ENCODE data around the gene CLTA.

Gene CLTA

DNA sequence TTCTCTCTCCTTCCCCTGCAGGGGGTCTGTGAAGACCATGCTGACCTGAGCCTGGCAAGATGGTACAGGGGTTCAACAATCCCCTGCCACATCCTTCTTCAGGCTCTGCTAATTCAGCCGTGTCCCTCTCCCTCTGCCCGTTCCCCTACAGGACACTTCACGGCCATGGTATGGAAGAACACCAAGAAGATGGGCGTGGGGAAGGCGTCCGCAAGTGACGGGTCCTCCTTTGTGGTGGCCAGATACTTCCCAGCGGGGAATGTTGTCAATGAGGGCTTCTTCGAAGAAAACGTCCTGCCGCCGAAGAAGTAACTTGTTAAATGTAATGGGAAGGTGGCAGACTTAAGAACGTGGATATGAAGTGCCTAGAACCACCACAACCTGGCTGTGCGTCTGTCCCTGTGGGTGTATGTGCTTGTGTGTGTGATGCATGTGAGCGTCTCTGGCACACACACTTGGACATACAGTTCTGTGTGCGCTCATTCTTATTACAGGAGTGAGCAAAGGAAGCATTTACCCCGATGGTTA lies 28.4 kb upstream of the CLTA start:
- Histone ChIP-seq H3K9me3 (ENCODE audit: control insufficient read depth, low read length) (no peaks in the 10 kb centered on the region), H3K36me3 (ENCODE audit: control insufficient read depth, insufficient read depth, low read length) (no peaks in the 10 kb centered on the region), H2AFZ (no peak overlapping the region), H3K4me1 (no peaks in the 10 kb centered on the region), H3K27ac (no peak overlapping the region), H3K27me3 (ENCODE audit: control insufficient read depth, insufficient read depth, low read length) (no peaks in the 10 kb centered on the region), H3K4me3 (ENCODE audit: low read depth, low read length) (no peak overlapping the region), H3K79me2 (no peaks in the 10 kb centered on the region), H3K4me2 (ENCODE audit: low read length) (no peak overlapping the region), H3K9ac (no peak overlapping the region)
- no peak for TF ChIP-seq CTCF (IDR thresholded peaks at IDR 0.05)

GRCh38 chr9:36163049-36163785 lies 27.5 kb upstream of the CLTA start:
- TF ChIP-seq CTCF (IDR thresholded peaks at IDR 0.05), result no peak
- Histone ChIP-seq H2AFZ (no peak overlapping the region), H3K36me3 (ENCODE audit: control insufficient read depth, insufficient read depth, low read length) (no peaks in the 10 kb centered on the region), H3K9ac (no peak overlapping the region), H3K4me1 (no peaks in the 10 kb centered on the region), H3K27ac (no peak overlapping the region), H3K27me3 (ENCODE audit: control insufficient read depth, insufficient read depth, low read length) (no peaks in the 10 kb centered on the region), H3K4me3 (ENCODE audit: low read depth, low read length) (no peak overlapping the region), H3K4me2 (ENCODE audit: low read length) (no peak overlapping the region), H3K79me2 (no peaks in the 10 kb centered on the region), H3K9me3 (ENCODE audit: control insufficient read depth, low read length) (no peaks in the 10 kb centered on the region)

DNA sequence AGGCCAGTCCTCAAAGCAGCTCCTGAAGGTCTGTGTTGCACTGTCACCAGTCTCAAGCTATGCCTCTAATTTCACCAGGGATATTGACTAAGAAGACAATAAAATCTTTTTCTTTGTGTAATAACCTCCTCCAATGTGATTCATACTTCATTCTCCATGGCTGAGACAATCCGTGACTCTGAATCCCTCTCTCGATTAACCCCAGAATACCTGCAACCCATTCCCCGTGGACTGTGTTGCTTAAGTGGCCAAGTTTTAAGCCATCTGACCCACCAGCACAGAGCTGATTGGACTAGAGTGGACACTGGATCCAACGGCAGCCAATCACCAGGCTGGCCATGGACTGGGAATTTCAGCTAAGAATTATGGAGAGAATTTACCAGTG lies 26.9 kb upstream of the CLTA start:
- TF ChIP-seq CTCF (IDR thresholded peaks at IDR 0.05), result no peak
- H3K36me3 ChIP-seq (ENCODE audit: control insufficient read depth, insufficient read depth, low read length), result no peaks in the 10 kb centered on the region
- H3K27me3 ChIP-seq (ENCODE audit: control insufficient read depth, insufficient read depth, low read length), result no peaks in the 10 kb centered on the region
- no peaks in the 10 kb centered on the region for H3K4me1 ChIP-seq
- H3K4me2 ChIP-seq (ENCODE audit: low read length), result no peak overlapping the region
- H2AFZ ChIP-seq, result no peak overlapping the region
- no peak overlapping the region for H3K4me3 ChIP-seq (ENCODE audit: low read depth, low read length)
- no peak overlapping the region for H3K27ac ChIP-seq
- H3K79me2 ChIP-seq, result no peaks in the 10 kb centered on the region
- H3K9ac ChIP-seq, result no peak overlapping the region
- no peaks in the 10 kb centered on the region for H3K9me3 ChIP-seq (ENCODE audit: control insufficient read depth, low read length)

DNA sequence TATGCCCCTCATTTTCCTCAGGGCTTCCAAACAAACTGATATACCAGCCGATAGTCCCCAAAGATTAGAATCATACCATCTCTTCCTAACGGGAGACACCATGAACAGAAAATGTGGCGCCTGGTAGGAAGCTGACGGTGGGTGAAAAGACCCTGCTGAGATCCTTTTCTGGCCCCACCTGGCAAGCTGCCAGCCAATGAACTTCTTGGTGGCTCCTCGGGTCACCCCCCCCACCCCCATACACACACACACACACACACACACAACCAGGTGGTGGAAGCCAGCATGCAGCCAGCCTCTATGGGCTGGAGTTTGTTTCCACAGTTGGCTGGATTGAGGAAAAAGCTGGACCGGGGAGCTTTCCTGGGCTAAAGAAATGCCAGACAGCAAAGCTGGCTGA lies 26.3 kb upstream of the CLTA start:
- Histone ChIP-seq H3K4me3 (ENCODE audit: low read depth, low read length) (no peak overlapping the region), H3K27me3 (ENCODE audit: control insufficient read depth, insufficient read depth, low read length) (no peaks in the 10 kb centered on the region), H2AFZ (no peak overlapping the region), H3K9me3 (ENCODE audit: control insufficient read depth, low read length) (no peaks in the 10 kb centered on the region), H3K79me2 (no peaks in the 10 kb centered on the region), H3K9ac (no peak overlapping the region), H3K4me2 (ENCODE audit: low read length) (no peak overlapping the region), H3K4me1 (no peaks in the 10 kb centered on the region), H3K36me3 (ENCODE audit: control insufficient read depth, insufficient read depth, low read length) (no peaks in the 10 kb centered on the region), H3K27ac (no peak overlapping the region)
- TF ChIP-seq CTCF (IDR thresholded peaks at IDR 0.05), result no peak

DNA sequence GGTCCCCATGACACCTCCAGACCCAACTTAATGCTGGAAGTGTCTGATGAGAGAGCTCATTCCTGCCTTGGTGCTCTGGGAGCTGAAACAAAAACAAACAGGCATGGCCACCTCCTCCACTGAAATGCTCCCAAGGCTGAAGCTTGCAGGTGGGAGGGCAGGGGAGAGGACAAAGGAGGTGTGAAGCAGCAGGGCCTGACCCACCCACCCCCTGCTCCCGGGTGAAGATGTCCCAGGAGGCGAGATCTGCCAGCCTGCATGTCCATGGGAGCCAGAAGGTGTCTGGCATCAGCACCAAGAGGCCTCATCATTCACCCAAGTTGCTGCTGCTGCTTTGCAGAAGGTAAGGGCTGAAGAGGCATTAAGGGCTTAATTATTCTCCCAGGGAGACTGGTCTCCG lies 25.7 kb upstream of the CLTA start:
- H3K79me2 ChIP-seq, result no peaks in the 10 kb centered on the region
- no peak overlapping the region for H3K4me2 ChIP-seq (ENCODE audit: low read length)
- H3K4me1 ChIP-seq, result no peaks in the 10 kb centered on the region
- no peak overlapping the region for H3K9ac ChIP-seq
- no peak overlapping the region for H3K27ac ChIP-seq
- no peaks in the 10 kb centered on the region for H3K27me3 ChIP-seq (ENCODE audit: control insufficient read depth, insufficient read depth, low read length)
- H3K36me3 ChIP-seq (ENCODE audit: control insufficient read depth, insufficient read depth, low read length), result no peaks in the 10 kb centered on the region
- TF ChIP-seq CTCF (IDR thresholded peaks at IDR 0.05), result no peak
- no peak overlapping the region for H3K4me3 ChIP-seq (ENCODE audit: low read depth, low read length)
- no peaks in the 10 kb centered on the region for H3K9me3 ChIP-seq (ENCODE audit: control insufficient read depth, low read length)
- H2AFZ ChIP-seq, result no peak overlapping the region

Data from parathyroid adenoma (tissue), 2 donors.